Neural cell (in vitro differentiated cells): ENCODE data around the gene TMEM43. TPM values are rescaled to one million over a fixed set of nuclear protein-coding genes. Genes with fewer than 3 reads are reported as not detected.

Source experiments
- H2AFZ ChIP-seq: fragments of 200-600, 300-800 bp; sonication (generic), shearing (Covaris generic); 2 replicates; pipeline ENCODE4 v1.6.0; 2014; ENCODE audit warnings: low read depth, mild to moderate bottlenecking, antibody characterized with exemption, low read length, moderate library complexity
- H3F3A ChIP-seq: fragments of 200-600 bp; shearing (Covaris generic); 2 replicates; pipeline ENCODE4 v1.6.1; 2016; ENCODE audit warnings: mild to moderate bottlenecking, moderate library complexity, mixed read lengths, antibody characterized with exemption, low read length; ENCODE audit not compliant: insufficient read depth, poor library complexity, severe bottlenecking
- H3K27ac ChIP-seq: fragments of 200-600, 300-800 bp; sonication (generic), shearing (Covaris generic); 2 replicates; pipeline ENCODE4 v1.5.1; 2014; ENCODE audit warnings: mild to moderate bottlenecking, low read length, moderate library complexity
- H3K27me3 ChIP-seq: fragments of 300-800, 200-600 bp; sonication (generic), shearing (Covaris generic); 2 replicates; pipeline ENCODE4 v1.6.0; 2014; ENCODE audit warnings: mild to moderate bottlenecking, low read depth, low read length, moderate library complexity; ENCODE audit not compliant: insufficient read depth
- H3K36me3 ChIP-seq: fragments of 300-800, 200-600 bp; sonication (generic), shearing (Covaris generic); 2 replicates; pipeline ENCODE4 v1.5.1; 2014; ENCODE audit warnings: mild to moderate bottlenecking, antibody characterized with exemption, low read length, moderate library complexity; ENCODE audit not compliant: insufficient read depth
- H3K4me2 ChIP-seq: fragments of 300-800, 200-600 bp; sonication (generic), shearing (Covaris generic); 2 replicates; pipeline ENCODE4 v1.6.0; 2014; ENCODE audit warnings: mild to moderate bottlenecking, low read length
- H3K4me3 ChIP-seq: fragments of 300-800, 200-600 bp; sonication (generic), shearing (Covaris generic); 2 replicates; pipeline ENCODE4 v1.5.1; 2014; ENCODE audit warnings: mild to moderate bottlenecking, low read length, moderate library complexity
- H3K79me2 ChIP-seq: fragments of 200-600 bp; shearing (Covaris generic); replicated peaks from 2 replicates; pipeline ENCODE4 v1.6.0; 2014; ENCODE audit warnings: mild to moderate bottlenecking, low read length, moderate library complexity; ENCODE audit not compliant: insufficient read depth
- H3K9ac ChIP-seq: fragments of 300-800, 200-600 bp; sonication (generic), shearing (Covaris generic); 2 replicates; pipeline ENCODE4 v1.6.1; 2016; ENCODE audit warnings: mild to moderate bottlenecking, low read length, mixed read lengths
- H3K9me2 ChIP-seq: fragments of 200-600 bp; shearing (Covaris generic); 2 replicates; pipeline ENCODE4 v1.6.1; 2016; ENCODE audit warnings: mild to moderate bottlenecking, low read length, mixed read lengths; ENCODE audit not compliant: insufficient read depth
- H3K9me3 ChIP-seq: fragments of 200-600, 300-800 bp; sonication (generic), shearing (Covaris generic); 2 replicates; pipeline ENCODE4 v1.6.1; 2016; ENCODE audit warnings: mild to moderate bottlenecking, mixed run types, low read length, moderate library complexity, mixed read lengths
- H4K20me1 ChIP-seq: fragments of 200-600 bp; shearing (Covaris generic); 2 replicates; pipeline ENCODE4 v1.6.1; 2016; ENCODE audit warnings: mild to moderate bottlenecking, mixed run types; ENCODE audit not compliant: insufficient read depth
- EP300 ChIP-seq: fragments of 450-650 bp; conservative IDR thresholded peaks from 2 replicates; pipeline ENCODE4 v1.6.1; 2014; ENCODE audit warnings: antibody characterized with exemption, mild to moderate bottlenecking, moderate library complexity; ENCODE audit not compliant: poor library complexity, severe bottlenecking
- EZH2 ChIP-seq: fragments of 200-600, 300-800 bp; shearing (Covaris generic), sonication (generic); IDR thresholded peaks from 2 replicates; pipeline ENCODE4 v1.6.1; 2014; ENCODE audit warnings: antibody characterized with exemption, low read length, borderline replicate concordance, mild to moderate bottlenecking; ENCODE audit not compliant: insufficient read depth, poor library complexity, severe bottlenecking
- MXI1 ChIP-seq: fragments of 450-650 bp; conservative IDR thresholded peaks from 2 replicates; pipeline ENCODE4 v1.6.1; 2014; ENCODE audit warnings: antibody characterized with exemption, mild to moderate bottlenecking; ENCODE audit not compliant: poor library complexity, severe bottlenecking
- POLR2AphosphoS5 ChIP-seq: IDR thresholded peaks from 2 replicates; pipeline ENCODE4 v1.6.1; 2012
- RAD21 ChIP-seq: fragments of 450-650 bp; conservative IDR thresholded peaks from 2 replicates; pipeline ENCODE4 v1.6.1; 2014; ENCODE audit warnings: antibody characterized with exemption, mild to moderate bottlenecking, moderate library complexity
- SMC3 ChIP-seq: fragments of 450-650 bp; conservative IDR thresholded peaks from 2 replicates; pipeline ENCODE4 v1.6.1; 2014; ENCODE audit warnings: antibody characterized with exemption, mild to moderate bottlenecking, moderate library complexity; ENCODE audit not compliant: poor library complexity
- TAF1 ChIP-seq: IDR thresholded peaks from 2 replicates; pipeline ENCODE4 v1.6.1; 2012; ENCODE audit warnings: low read depth
- polyA plus RNA-seq: library from polyadenylated mRNA; depleted of rRNA; stranded (reverse); fragments of >200 nt; gene quantifications from 2 replicates; pipeline ENCODE4 v1.2.3, GENCODE V29; 2014
- TF ChIP-seq, protein P1 (sequence below): IDR thresholded peaks from 2 replicates; pipeline ENCODE4 v1.6.1; 2012; ENCODE audit warnings: borderline replicate concordance
- TF ChIP-seq, protein P2 (sequence below): fragments of 450-650 bp; IDR thresholded peaks from 2 replicates; pipeline ENCODE4 v1.5.1; 2014; ENCODE audit warnings: antibody characterized with exemption, mild to moderate bottlenecking, moderate library complexity; ENCODE audit not compliant: poor library complexity, severe bottlenecking

TMEM43 gene
- polyA plus RNA-seq, 1 donor from 2014 or later = 61.3 TPM

DNA sequence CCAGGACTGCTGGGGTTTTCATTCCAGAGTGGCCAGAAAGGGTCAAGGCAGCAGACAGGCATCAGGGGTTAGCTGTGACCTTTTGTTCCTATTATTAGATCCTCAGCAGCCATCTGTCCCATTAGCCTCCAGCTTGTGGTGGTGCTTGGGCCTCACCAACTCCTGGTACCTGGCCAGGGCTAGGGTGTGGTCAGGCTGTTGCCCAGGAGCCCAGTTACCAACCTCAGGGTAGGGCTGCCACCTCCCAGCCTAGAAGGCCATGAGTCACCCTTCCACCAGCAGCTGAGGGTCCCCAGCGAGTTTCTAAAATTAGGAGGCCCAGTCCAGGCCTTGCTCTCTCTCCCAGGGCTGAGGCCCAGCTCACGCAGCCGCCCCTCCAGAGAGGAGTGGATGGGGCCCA lies 12.2 kb downstream of the TMEM43 start:
- H2AFZ ChIP-seq = no peak overlapping the region
- H3K4me2 ChIP-seq = no peak overlapping the region
- H3K9me2 ChIP-seq = no peaks in the 10 kb centered on the region
- H3K9me3 ChIP-seq = no peaks in the 10 kb centered on the region
- H3K27me3 ChIP-seq = no peaks in the 10 kb centered on the region
- H3K36me3 ChIP-seq = peaks cover 11% of the 10 kb centered on the region
- no peaks in the 10 kb centered on the region for H3K79me2 ChIP-seq
- H3K27ac ChIP-seq = no peak overlapping the region
- H3F3A ChIP-seq = no peaks in the 10 kb centered on the region
- TF ChIP-seq EP300 = no peak
- TF ChIP-seq, protein P1, sequence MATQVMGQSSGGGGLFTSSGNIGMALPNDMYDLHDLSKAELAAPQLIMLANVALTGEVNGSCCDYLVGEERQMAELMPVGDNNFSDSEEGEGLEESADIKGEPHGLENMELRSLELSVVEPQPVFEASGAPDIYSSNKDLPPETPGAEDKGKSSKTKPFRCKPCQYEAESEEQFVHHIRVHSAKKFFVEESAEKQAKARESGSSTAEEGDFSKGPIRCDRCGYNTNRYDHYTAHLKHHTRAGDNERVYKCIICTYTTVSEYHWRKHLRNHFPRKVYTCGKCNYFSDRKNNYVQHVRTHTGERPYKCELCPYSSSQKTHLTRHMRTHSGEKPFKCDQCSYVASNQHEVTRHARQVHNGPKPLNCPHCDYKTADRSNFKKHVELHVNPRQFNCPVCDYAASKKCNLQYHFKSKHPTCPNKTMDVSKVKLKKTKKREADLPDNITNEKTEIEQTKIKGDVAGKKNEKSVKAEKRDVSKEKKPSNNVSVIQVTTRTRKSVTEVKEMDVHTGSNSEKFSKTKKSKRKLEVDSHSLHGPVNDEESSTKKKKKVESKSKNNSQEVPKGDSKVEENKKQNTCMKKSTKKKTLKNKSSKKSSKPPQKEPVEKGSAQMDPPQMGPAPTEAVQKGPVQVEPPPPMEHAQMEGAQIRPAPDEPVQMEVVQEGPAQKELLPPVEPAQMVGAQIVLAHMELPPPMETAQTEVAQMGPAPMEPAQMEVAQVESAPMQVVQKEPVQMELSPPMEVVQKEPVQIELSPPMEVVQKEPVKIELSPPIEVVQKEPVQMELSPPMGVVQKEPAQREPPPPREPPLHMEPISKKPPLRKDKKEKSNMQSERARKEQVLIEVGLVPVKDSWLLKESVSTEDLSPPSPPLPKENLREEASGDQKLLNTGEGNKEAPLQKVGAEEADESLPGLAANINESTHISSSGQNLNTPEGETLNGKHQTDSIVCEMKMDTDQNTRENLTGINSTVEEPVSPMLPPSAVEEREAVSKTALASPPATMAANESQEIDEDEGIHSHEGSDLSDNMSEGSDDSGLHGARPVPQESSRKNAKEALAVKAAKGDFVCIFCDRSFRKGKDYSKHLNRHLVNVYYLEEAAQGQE = no peak
- TF ChIP-seq, protein P2, sequence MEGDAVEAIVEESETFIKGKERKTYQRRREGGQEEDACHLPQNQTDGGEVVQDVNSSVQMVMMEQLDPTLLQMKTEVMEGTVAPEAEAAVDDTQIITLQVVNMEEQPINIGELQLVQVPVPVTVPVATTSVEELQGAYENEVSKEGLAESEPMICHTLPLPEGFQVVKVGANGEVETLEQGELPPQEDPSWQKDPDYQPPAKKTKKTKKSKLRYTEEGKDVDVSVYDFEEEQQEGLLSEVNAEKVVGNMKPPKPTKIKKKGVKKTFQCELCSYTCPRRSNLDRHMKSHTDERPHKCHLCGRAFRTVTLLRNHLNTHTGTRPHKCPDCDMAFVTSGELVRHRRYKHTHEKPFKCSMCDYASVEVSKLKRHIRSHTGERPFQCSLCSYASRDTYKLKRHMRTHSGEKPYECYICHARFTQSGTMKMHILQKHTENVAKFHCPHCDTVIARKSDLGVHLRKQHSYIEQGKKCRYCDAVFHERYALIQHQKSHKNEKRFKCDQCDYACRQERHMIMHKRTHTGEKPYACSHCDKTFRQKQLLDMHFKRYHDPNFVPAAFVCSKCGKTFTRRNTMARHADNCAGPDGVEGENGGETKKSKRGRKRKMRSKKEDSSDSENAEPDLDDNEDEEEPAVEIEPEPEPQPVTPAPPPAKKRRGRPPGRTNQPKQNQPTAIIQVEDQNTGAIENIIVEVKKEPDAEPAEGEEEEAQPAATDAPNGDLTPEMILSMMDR = no peak
- no peak for TF ChIP-seq SMC3
- no peak for TF ChIP-seq MXI1
- no peak for TF ChIP-seq POLR2AphosphoS5
- TF ChIP-seq EZH2 = no peak
- no peak for TF ChIP-seq TAF1
- TF ChIP-seq RAD21 = no peak
- no peak overlapping the region for H3K9ac ChIP-seq
- H3K4me3 ChIP-seq = no peak overlapping the region
- H4K20me1 ChIP-seq = no peaks in the 10 kb centered on the region

DNA sequence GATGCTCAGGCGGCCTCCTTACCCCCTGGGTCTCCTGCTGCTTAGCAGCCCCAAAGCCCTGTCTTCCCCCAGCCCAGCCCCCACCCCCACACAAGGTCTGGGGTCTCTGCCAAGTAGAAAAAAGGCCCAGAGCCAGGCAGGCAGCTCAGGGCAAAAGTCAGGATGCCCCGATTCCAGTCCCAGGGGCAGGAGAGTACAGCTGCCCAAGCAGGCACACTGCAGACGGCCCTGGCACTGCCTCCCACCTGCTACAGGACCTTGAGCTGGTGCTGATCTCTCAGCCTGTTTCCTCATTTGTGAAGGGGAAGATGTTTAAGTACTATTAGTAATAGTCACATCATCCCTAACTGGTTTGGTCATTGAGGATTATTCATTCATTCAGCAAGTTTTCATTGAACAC lies 12.6 kb downstream of the TMEM43 start:
- no peak overlapping the region for H3K4me3 ChIP-seq
- no peak overlapping the region for H2AFZ ChIP-seq

More for the DNA sequence above, 12.6 kb downstream of the TMEM43 start:
- Histone ChIP-seq H3K27me3 (no peaks in the 10 kb centered on the region), H3K9me3 (no peaks in the 10 kb centered on the region), H3K9ac (no peak overlapping the region), H4K20me1 (no peaks in the 10 kb centered on the region), H3K4me2 (no peak overlapping the region), H3F3A (no peaks in the 10 kb centered on the region), H3K36me3 (peaks cover 11% of the 10 kb centered on the region), H3K79me2 (no peaks in the 10 kb centered on the region), H3K9me2 (no peaks in the 10 kb centered on the region), H3K27ac (no peak overlapping the region)
- no peak for TF ChIP-seq EZH2
- no peak for TF ChIP-seq POLR2AphosphoS5
